Fibroblast of the aortic adventitia (primary cell): Measurements from ENCODE around the gene PTBP3. TPM values are rescaled to one million over a fixed set of nuclear protein-coding genes. Genes with fewer than 3 reads are reported as not detected.

Source experiments
- DNase-seq: peaks from one replicate; pipeline ENCODE4 v3.0.0-alpha.2; 2010; ENCODE audit warnings: low read depth
- H3K4me3 ChIP-seq: 2 replicates; pipeline ENCODE4 v1.5.1; 2011; ENCODE audit warnings: low read depth, mild to moderate bottlenecking, control low read depth, low read length, moderate library complexity
- CTCF ChIP-seq: IDR thresholded peaks from 2 replicates; pipeline ENCODE4 v1.5.1; 2011; ENCODE audit warnings: mild to moderate bottlenecking, low read length, control low read depth, inconsistent platforms; ENCODE audit not compliant: insufficient read depth
- total RNA-seq: library from RNA; depleted of rRNA; stranded (reverse); fragments of >200 nt; gene quantifications from 2 replicates; pipeline ENCODE4 v1.2.3, GENCODE V29; 2012; ENCODE audit warnings: low replicate concordance

PTBP3 gene
- total RNA-seq, 1 donor: 32.4 TPM

DNA sequence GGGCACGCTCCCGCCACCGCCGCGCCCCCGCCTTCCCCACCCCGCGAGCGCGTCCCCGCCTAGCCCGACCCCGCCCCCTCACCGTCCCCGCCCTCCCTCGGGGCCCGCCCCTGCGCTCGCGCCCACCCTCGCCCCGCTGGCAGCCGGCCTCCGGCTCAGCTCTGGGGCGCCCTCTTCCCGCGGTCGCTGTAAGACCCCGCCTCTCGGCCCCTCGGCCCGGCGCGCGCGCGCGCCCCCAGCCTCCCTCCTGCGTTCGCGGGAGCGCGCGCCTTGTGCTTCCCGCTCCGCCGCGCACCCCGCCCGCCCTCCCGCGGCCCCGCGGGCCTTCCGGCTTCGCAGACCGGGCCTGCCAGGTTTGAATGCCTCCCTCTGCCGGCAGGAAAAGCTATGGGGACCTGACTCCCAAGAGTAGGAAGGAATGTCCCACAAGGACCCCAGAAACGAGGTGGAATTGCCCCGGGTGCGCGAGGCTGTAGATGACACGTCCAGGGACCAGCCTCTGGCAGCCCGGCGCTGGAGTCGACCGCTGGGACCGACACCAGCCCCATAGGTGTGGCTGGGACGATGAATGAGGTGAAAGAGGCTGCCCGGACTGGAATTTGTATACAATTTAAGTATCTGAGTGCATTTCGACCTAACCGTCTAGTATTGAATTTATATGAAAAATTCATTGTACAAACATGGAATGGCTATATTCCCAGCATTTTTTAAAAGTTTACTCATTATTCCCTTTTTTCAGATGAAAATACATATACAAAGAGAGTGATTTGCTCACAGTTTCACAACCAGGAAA, 416 bp upstream of the PTBP3 start:
- peak; percentile 65 for TF ChIP-seq CTCF
- peak overlapping the region; percentile 91 for H3K4me3 ChIP-seq
- DNase-seq: peak; percentile 92

DNA sequence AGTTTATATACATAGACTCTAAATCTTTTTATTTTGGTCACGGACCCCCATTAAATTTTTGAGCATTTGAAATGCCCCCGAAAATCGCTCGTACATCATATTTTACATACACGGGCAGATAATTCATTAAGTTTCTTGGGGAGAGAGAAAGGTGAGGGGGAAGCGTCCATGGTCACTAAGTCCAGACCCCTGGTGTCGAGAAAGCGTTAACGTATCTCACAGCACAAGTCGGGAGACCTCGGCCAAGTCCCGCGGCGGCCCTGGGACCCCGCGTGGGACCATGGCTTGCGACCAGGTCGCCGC, 794 bp downstream of the PTBP3 start:
- DNase-seq: no peak
- H3K4me3 ChIP-seq: peak overlapping the region; percentile 91
- peak; percentile 5 for TF ChIP-seq CTCF

DNA sequence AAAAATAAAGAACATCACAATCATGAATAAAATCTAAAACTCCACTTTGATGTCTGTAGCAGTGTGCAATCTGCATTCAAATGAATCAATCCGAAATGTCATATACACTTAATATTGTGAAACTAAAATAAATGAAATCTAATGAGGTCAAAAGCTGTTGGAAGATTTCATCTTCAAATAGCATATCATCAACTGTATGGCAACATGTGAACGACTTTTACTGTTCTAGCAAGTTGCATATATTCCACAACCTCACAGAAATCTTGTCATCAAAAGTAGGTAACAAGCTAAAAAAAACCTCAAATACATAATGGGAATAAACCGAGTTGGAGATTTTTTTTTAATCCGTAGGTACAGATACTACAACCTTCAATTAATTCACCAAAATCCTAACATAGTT, 1.2 kb downstream of the PTBP3 start:
- H3K4me3 ChIP-seq: peak overlapping the region; percentile 91
- TF ChIP-seq CTCF: no peak
- peak; percentile 19 for DNase-seq

DNA sequence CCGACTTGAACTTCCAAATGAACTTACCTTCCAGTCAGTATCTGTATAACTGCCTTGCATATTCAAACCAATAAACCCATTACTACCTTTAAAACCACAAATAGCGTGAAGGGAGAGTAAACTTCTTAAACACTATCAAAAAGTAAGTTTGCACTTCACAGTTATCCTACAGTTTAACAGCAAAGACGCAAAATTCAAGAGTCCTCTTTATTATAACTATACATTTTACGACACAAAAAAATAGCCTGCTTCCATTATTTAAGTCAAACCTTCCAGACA, 1.8 kb downstream of the PTBP3 start:
- peak; percentile 27 for DNase-seq
- TF ChIP-seq CTCF: no peak
- H3K4me3 ChIP-seq: peak overlapping the region; percentile 91

GRCh38 chr9:112328545-112328944, 4.9 kb downstream of the PTBP3 start:
- no peak for TF ChIP-seq CTCF
- DNase-seq: no peak
- H3K4me3 ChIP-seq: no peak overlapping the region

DNA sequence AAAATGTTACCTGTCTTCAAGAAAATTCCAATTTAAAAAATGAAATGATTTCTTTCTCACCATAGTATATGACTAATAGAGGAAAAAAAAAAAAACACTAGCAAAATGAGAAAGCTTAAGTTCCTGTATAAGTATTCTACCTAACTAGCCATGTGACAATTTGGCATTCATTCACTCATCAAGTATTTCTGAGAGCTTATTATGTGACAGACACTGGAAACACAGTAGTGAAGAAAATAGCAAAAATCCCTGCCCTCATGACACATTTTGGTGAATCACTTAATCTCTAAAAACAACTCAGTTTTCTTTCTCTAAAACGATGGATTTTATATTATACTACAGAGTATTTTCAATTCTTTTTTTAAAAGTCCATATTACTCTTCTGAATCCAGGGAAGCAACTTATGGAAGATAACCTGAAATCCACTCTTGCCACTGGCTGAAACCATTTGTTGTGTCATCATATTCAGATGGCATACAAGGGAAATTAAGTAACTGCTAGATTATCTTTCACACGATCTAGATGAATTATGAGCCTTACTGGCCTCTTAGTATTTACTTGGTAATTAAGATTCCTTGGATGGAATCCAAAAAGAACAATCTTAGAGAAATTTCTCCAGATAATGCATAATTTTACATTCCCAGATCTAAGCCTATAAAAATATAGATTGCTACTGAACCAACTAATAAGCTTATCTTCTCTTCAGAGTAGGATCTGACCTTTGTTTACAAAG, 5.5 kb downstream of the PTBP3 start:
- DNase-seq: no peak
- H3K4me3 ChIP-seq: no peak overlapping the region
- TF ChIP-seq CTCF: no peak
